OCI-LY7 (cell line): ENCODE results near the gene CD28.

Source experiments
- EZH2phosphoT487 ChIP-seq: fragments of 200-600 bp; sonication (generic); IDR thresholded peaks from 2 replicates; pipeline ENCODE4 v1.6.1; 2018; ENCODE audit warnings: low read depth, borderline replicate concordance, mild to moderate bottlenecking, mixed run types, antibody characterized with exemption, low read length, moderate library complexity, mixed read lengths
- TF ChIP-seq, protein P1 (sequence below): fragments of 200-600 bp; sonication (generic); conservative IDR thresholded peaks from 2 replicates; pipeline ENCODE4 v1.5.1; 2014; ENCODE audit warnings: mild to moderate bottlenecking, antibody characterized with exemption, low read length, moderate library complexity, mixed read lengths

DNA sequence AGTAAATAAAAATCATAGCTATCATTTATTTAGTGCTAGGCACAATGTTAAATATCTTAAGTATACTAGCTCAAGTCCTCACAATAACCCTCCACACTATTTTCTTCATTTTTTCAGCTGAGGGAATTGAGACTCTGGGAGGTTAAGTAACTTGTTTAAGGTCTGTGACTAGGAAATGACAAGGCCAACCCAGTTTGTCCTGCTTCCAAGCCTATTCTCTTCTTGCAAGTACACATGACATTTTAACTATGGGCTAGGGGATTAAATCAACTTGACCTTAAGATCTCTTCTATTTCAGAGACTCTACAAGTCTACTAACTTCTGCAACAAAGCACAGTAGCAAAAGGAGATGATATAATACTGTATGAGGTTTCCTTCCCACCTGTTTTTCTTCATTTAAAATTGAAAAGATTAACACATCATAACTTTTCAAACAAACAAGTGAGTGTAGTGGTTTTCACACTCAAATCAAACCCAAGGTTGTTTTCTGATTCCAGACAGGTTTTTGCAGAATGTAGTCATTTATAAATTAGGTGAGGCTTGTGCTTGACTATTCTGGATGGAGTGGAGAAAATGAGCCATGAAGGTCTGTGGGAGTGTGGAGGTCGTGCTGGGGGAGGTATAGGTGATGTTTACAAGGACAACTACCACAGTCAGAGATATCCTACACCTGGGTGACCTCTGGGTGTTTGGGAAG is 57.0 kb downstream of the CD28 start:
- TF ChIP-seq, protein P1, sequence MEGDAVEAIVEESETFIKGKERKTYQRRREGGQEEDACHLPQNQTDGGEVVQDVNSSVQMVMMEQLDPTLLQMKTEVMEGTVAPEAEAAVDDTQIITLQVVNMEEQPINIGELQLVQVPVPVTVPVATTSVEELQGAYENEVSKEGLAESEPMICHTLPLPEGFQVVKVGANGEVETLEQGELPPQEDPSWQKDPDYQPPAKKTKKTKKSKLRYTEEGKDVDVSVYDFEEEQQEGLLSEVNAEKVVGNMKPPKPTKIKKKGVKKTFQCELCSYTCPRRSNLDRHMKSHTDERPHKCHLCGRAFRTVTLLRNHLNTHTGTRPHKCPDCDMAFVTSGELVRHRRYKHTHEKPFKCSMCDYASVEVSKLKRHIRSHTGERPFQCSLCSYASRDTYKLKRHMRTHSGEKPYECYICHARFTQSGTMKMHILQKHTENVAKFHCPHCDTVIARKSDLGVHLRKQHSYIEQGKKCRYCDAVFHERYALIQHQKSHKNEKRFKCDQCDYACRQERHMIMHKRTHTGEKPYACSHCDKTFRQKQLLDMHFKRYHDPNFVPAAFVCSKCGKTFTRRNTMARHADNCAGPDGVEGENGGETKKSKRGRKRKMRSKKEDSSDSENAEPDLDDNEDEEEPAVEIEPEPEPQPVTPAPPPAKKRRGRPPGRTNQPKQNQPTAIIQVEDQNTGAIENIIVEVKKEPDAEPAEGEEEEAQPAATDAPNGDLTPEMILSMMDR = no peak
- no peak for TF ChIP-seq EZH2phosphoT487
